ENCODE results near the gene LOXL3.

Gene LOXL3

DNA sequence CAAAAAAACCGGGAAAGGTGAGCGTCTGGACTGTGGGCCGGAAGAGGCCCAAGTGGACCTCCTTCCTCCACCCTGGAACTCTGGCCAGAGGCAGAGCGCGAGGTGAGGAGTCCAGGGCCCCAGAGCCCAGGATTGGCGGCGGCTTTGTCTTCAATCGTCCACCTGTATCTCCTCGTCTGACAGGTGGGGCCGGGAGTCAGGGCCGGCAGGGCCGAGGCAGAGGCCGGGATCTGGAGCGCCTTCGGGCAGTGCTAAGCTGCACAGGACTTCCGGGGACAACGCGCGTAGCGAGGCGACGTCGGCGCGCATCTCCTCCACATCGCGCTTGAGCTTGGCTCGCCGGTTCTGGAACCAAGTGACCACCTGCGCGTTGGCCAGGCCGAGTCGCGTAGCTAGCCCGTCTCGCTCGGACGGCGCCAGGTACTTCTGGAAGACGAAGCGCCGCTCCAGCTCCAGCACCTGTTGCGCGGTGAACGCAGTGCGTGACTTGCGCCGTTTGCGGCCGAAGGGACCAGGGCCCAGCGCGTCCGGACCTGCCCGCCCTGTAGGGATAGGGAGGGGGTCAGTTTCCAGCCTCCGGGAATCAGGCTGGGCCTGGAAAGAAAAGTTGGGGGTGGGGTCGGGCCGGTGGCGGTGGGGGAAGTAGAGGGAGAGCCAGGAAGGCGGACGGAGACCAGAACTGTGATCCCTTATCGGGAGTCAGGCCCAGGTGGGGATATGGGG, 55.8 kb downstream of the LOXL3 start:
- peaks cover 33 to 34% of the 10 kb centered on the region in 2 experiments for H3K4me1 ChIP-seq (ENCODE audit: control insufficient read depth in 1 of 2, insufficient read depth in 1 of 2, low read depth in 1 of 2, low read length in 1 of 2)
- H3K27me3 ChIP-seq: peaks cover 71% of the 10 kb centered on the region
- H3K4me3 ChIP-seq (ENCODE audit: low read depth in 1 of 2, low read length in 1 of 2): peak overlapping the region; percentile 53 to 59
- H3K36me3 ChIP-seq: peaks cover 16% of the 10 kb centered on the region
- no peak overlapping the region for H3K27ac ChIP-seq
- TF ChIP-seq, protein P1, sequence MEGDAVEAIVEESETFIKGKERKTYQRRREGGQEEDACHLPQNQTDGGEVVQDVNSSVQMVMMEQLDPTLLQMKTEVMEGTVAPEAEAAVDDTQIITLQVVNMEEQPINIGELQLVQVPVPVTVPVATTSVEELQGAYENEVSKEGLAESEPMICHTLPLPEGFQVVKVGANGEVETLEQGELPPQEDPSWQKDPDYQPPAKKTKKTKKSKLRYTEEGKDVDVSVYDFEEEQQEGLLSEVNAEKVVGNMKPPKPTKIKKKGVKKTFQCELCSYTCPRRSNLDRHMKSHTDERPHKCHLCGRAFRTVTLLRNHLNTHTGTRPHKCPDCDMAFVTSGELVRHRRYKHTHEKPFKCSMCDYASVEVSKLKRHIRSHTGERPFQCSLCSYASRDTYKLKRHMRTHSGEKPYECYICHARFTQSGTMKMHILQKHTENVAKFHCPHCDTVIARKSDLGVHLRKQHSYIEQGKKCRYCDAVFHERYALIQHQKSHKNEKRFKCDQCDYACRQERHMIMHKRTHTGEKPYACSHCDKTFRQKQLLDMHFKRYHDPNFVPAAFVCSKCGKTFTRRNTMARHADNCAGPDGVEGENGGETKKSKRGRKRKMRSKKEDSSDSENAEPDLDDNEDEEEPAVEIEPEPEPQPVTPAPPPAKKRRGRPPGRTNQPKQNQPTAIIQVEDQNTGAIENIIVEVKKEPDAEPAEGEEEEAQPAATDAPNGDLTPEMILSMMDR (IDR thresholded peaks at IDR 0.05): no peak
- H3K9me3 ChIP-seq: no peaks in the 10 kb centered on the region

DNA sequence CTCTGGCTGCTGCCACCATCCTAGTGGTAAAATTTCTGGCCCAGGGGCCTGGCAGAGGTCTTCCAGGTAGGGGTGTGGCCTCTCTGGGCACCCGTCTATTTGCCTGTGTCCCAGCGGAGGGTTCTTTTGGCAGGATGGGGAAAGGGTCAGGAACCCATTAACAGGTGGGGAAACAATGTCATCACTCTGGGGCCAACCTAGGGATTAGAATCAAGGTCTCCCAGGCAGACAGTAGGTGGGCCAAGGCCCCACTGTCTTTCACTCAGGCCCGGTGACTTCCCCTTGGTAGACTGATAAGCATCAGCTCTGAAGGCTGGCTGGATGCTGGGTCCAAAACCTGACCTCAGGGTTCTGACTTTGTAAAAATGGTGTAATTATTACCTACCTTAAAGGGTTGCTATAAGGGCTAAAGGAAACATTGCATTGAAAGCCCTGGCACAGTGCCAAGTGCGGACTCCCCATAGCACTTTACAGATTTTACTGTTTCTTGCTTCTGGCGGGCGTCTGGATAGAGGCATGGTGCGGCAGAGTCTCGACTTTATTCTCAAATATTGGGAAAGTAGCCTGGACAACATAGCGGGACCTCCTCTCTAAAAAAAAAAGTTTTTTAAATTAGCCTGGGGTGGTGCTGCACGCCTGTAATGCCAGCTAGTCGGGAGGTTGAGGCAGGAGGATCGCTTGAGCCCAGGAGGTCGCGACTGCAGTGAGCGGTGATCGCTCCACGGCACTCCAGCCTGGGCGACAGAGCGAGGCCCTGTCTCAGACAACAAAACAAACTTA, 56.6 kb downstream of the LOXL3 start:
- TF ChIP-seq, protein P1 (IDR thresholded peaks at IDR 0.05): no peak
- no peak overlapping the region for H3K27ac ChIP-seq
- peaks cover 26 to 27% of the 10 kb centered on the region in 2 experiments for H3K4me1 ChIP-seq (ENCODE audit: control insufficient read depth in 1 of 2, insufficient read depth in 1 of 2, low read depth in 1 of 2, low read length in 1 of 2)
- peaks cover 64% of the 10 kb centered on the region for H3K27me3 ChIP-seq
- H3K9me3 ChIP-seq: no peaks in the 10 kb centered on the region
- peaks cover 23% of the 10 kb centered on the region for H3K36me3 ChIP-seq
- peak overlapping the region; percentile 53 to 59 for H3K4me3 ChIP-seq (ENCODE audit: low read depth in 1 of 2, low read length in 1 of 2)

DNA sequence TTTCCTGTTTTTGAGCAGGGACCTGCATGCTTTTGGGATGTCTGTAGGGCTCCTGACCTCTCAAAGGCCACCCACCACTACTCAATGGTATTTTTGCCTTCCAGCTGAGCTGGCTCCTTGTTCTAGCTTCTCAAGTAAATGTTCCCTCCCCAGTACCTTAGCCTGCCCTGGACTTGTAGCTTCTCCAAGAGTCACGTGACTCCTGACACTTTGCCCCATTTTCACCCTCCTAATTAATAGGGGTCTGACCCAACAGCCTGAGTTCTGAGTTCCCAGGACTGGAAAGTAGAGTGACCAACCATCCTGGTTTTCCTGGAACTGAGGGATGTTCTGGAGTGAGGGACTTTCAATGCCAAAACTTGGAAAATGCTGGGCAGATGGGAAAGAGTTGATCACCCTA, 58.3 kb downstream of the LOXL3 start:
- TF ChIP-seq, protein P1 (IDR thresholded peaks at IDR 0.05): no peak
- Histone ChIP-seq H3K27me3 (peaks cover 46% of the 10 kb centered on the region), H3K9me3 (no peaks in the 10 kb centered on the region), H3K27ac (no peak overlapping the region), H3K4me1 (ENCODE audit: control insufficient read depth in 1 of 2, insufficient read depth in 1 of 2, low read depth in 1 of 2, low read length in 1 of 2) (peaks cover 26% of the 10 kb centered on the region in 2 experiments), H3K36me3 (peaks cover 41% of the 10 kb centered on the region), H3K4me3 (ENCODE audit: low read depth in 1 of 2, low read length in 1 of 2) (no peak overlapping the region)

DNA sequence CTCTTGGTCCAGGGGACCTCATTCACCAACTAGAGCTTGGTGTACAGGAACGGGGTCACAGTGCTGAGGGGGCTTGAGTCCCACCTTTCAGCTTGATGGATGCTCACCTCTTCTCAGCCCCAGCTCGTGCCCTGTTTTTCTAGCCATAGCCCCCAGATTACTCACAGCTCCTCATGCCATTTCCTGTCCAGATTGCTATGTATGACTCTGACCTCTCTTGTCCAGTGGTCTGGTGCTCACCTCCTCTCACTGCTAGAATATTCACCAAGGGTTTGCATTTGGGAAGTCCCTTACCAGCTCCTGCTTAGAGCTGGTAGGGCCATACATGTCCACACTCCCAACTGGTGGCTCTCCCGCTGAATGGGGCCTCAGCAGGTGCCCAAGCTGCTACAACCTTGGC, 60.2 kb downstream of the LOXL3 start:
- Histone ChIP-seq H3K36me3 (peaks cover 58% of the 10 kb centered on the region), H3K4me3 (ENCODE audit: low read depth in 1 of 2, low read length in 1 of 2) (no peak overlapping the region), H3K9me3 (no peaks in the 10 kb centered on the region), H3K27me3 (peaks cover 27% of the 10 kb centered on the region), H3K4me1 (ENCODE audit: control insufficient read depth in 1 of 2, insufficient read depth in 1 of 2, low read depth in 1 of 2, low read length in 1 of 2) (peaks cover 11% of the 10 kb centered on the region in 2 experiments), H3K27ac (no peak overlapping the region)
- TF ChIP-seq, protein P1 (IDR thresholded peaks at IDR 0.05): no peak

DNA sequence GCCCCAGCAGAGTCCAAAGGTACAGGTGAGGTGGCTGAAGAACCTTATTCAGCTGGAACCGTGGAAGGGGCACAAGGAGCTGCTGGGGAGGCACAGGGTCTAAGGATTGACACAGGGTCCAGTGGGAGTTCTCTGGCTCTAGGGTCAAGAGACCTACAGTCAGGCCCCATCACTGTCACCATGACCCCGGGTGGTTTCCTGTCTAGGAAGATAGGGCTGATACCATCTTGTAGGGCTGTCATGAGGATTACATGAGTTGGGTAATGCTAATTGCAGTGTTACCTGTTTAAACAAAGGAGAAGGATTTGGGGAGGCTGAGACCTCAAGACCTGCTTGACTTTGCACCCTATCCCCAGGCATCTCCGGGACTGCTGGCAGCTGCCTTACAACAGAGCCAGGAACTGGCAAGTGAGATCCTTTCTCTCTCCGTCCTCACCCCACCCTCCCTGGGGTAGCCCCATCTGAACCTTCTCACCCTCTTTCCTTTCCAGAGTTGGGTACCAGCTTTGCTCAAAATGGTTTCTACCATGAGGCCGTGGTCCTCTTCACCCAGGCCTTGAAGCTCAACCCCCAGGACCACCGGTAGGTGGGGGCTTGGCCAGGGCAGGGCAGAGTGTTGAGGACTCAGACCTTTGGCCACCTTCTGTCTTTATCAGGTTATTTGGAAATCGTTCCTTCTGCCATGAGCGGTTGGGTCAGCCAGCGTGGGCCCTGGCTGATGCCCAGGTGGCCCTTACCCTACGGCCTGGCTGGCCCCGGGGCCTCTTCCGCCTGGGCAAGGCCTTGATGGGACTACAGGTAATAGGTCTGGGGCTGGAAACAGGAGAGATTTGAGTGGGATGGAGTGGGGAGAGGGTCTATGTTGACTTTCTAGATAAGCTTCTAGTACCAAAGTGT, 61.8 kb downstream of the LOXL3 start:
- peaks cover 67% of the 10 kb centered on the region for H3K36me3 ChIP-seq
- TF ChIP-seq, protein P1 (IDR thresholded peaks at IDR 0.05): no peak
- H3K27ac ChIP-seq: no peak overlapping the region
- H3K4me1 ChIP-seq (ENCODE audit: control insufficient read depth in 1 of 2, insufficient read depth in 1 of 2, low read depth in 1 of 2, low read length in 1 of 2): no peaks in the 10 kb centered on the region
- H3K4me3 ChIP-seq (ENCODE audit: low read depth in 1 of 2, low read length in 1 of 2): no peak overlapping the region
- no peaks in the 10 kb centered on the region for H3K9me3 ChIP-seq
- H3K27me3 ChIP-seq: peaks cover 11% of the 10 kb centered on the region
